Chondrocyte (in vitro differentiated cells): ENCODE results near the gene POLR1E. TPM values are rescaled to one million over a fixed set of nuclear protein-coding genes. Genes with fewer than 3 reads are reported as not detected.

ENCODE experiments used
- DNase-seq: peaks from one replicate; pipeline ENCODE4 v3.0.0; 2021; ENCODE audit warnings: mixed read lengths, low spot score
- H3K27ac Mint-ChIP-seq: one replicate; pipeline ENCODE4 v1.8.0; 2021; ENCODE audit warnings: mild to moderate bottlenecking, moderate library complexity, mixed read lengths; ENCODE audit not compliant: unreplicated experiment
- H3K27me3 Mint-ChIP-seq: 2 replicates; pipeline ENCODE4 v1.8.0; 2021; ENCODE audit warnings: low read depth, mixed read lengths
- H3K36me3 Mint-ChIP-seq: 2 replicates; pipeline ENCODE4 v1.8.0; 2021; ENCODE audit warnings: low read depth, mixed read lengths
- H3K4me1 Mint-ChIP-seq: 2 replicates; pipeline ENCODE4 v1.8.0; 2021; ENCODE audit warnings: low read depth, mild to moderate bottlenecking, mixed read lengths
- H3K4me3 Mint-ChIP-seq: one replicate; pipeline ENCODE4 v1.8.0; 2021; ENCODE audit warnings: mild to moderate bottlenecking, moderate library complexity, mixed read lengths; ENCODE audit not compliant: unreplicated experiment
- H3K9me3 Mint-ChIP-seq: 2 replicates; pipeline ENCODE4 v1.8.0; 2021; ENCODE audit warnings: low read depth, mixed read lengths
- total RNA-seq: library from RNA; stranded (reverse); gene quantifications from 3 replicates; pipeline ENCODE4 v1.2.1, GENCODE V29; 2021
- TF ChIP-seq, protein P1 (sequence below): fragments of 200-600 bp; sonication (generic); IDR thresholded peaks from 2 replicates; pipeline ENCODE4 v1.5.0; 2021; ENCODE audit warnings: antibody characterized with exemption, mild to moderate bottlenecking, moderate library complexity

POLR1E gene
- total RNA-seq, 1 donor from 2014 or later = 12.7 TPM

GRCh38 chr9:37542895-37543294, 57.1 kb downstream of the POLR1E start:
- H3K27me3 Mint-ChIP-seq = no peaks in the 10 kb centered on the region
- H3K4me3 Mint-ChIP-seq = no peak overlapping the region
- H3K9me3 Mint-ChIP-seq = no peaks in the 10 kb centered on the region
- peaks cover 10% of the 10 kb centered on the region for H3K36me3 Mint-ChIP-seq
- H3K4me1 Mint-ChIP-seq = no peaks in the 10 kb centered on the region
- H3K27ac Mint-ChIP-seq = no peak overlapping the region
- TF ChIP-seq, protein P1, sequence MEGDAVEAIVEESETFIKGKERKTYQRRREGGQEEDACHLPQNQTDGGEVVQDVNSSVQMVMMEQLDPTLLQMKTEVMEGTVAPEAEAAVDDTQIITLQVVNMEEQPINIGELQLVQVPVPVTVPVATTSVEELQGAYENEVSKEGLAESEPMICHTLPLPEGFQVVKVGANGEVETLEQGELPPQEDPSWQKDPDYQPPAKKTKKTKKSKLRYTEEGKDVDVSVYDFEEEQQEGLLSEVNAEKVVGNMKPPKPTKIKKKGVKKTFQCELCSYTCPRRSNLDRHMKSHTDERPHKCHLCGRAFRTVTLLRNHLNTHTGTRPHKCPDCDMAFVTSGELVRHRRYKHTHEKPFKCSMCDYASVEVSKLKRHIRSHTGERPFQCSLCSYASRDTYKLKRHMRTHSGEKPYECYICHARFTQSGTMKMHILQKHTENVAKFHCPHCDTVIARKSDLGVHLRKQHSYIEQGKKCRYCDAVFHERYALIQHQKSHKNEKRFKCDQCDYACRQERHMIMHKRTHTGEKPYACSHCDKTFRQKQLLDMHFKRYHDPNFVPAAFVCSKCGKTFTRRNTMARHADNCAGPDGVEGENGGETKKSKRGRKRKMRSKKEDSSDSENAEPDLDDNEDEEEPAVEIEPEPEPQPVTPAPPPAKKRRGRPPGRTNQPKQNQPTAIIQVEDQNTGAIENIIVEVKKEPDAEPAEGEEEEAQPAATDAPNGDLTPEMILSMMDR = no peak
- no peak for DNase-seq

- no peaks in the 10 kb centered on the region for H3K9me3 Mint-ChIP-seq
- TF ChIP-seq, protein P1 = no peak
Measured at GRCh38 chr9:37543468-37543867, 57.7 kb downstream of the POLR1E start.

DNA sequence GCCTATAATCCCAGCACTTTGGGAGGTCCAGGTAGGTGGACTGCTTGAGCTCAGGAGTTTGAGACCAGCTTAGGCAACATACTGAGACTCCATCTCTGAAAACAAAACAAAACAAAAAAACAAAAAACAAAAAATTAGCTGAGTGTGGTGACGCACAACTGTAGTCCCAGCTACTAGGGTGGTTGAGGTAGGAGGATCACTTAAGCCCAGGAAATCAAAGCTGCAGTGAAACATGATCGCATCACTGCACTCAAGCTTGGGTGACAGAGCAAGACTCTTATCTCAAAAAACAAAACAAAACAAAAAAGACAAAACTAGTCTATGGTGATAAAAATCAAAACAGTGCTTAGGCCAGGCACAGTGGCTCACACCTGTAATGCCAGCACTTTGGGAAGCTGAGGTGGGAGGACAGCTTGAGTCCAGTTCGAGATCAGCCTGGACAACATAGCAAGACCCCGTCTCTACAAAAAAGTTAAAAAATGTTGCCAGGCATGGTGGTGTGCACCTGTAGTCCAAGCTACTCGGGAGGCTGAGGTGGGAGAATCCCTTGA, 61.7 kb downstream of the POLR1E start:
- no peaks in the 10 kb centered on the region for H3K27me3 Mint-ChIP-seq
- DNase-seq = no peak
- H3K4me3 Mint-ChIP-seq = no peak overlapping the region

More at GRCh38 chr9:37543468-37543867, 57.7 kb downstream of the POLR1E start:
- Mint-ChIP-seq H3K27me3 (no peaks in the 10 kb centered on the region), H3K4me1 (no peaks in the 10 kb centered on the region), H3K36me3 (peaks cover 6% of the 10 kb centered on the region), H3K4me3 (no peak overlapping the region), H3K27ac (no peak overlapping the region)
- DNase-seq = no peak

DNA sequence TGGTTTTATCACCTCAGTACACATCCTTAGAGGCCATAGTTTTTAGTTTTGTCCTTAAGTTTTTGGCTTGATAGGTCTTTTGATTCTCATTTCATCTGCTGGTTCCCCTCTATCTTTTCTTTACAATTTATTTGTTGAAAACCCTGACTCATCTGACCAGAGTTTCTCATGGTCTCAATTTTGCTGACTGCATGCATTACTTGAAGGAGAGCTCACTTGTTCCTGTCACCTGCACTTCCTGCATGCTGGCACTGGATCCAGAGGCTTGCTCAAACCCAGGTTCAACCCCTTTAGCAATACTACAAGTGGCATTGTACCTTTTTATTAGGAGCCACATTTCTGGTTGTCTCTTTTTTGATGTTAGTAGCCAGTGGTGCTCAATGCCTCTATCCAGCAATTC, 63.8 kb downstream of the POLR1E start:
- H3K27ac Mint-ChIP-seq = no peak overlapping the region
- no peak for DNase-seq
- TF ChIP-seq, protein P1 = no peak

More for the DNA sequence above, 61.7 kb downstream of the POLR1E start:
- Mint-ChIP-seq H3K27ac (no peak overlapping the region), H3K4me1 (peaks cover 12% of the 10 kb centered on the region), H3K9me3 (no peaks in the 10 kb centered on the region), H3K36me3 (no peaks in the 10 kb centered on the region)
- TF ChIP-seq, protein P1 = no peak

GRCh38 chr9:37550781-37551180, 65.0 kb downstream of the POLR1E start:
- Mint-ChIP-seq H3K9me3 (no peaks in the 10 kb centered on the region), H3K4me3 (no peak overlapping the region), H3K27me3 (no peaks in the 10 kb centered on the region), H3K27ac (peak overlapping the region; percentile 28), H3K4me1 (peaks cover 15% of the 10 kb centered on the region), H3K36me3 (no peaks in the 10 kb centered on the region)
- DNase-seq = no peak
- TF ChIP-seq, protein P1 = no peak

More for the DNA sequence above, 63.8 kb downstream of the POLR1E start:
- H3K4me1 Mint-ChIP-seq = peaks cover 12% of the 10 kb centered on the region
- no peak overlapping the region for H3K4me3 Mint-ChIP-seq
- no peaks in the 10 kb centered on the region for H3K9me3 Mint-ChIP-seq
- no peaks in the 10 kb centered on the region for H3K36me3 Mint-ChIP-seq
- H3K27me3 Mint-ChIP-seq = no peaks in the 10 kb centered on the region
